HepG2 (cell line): ENCODE measurements around the gene GJA9. TPM values are rescaled to one million over a fixed set of nuclear protein-coding genes. Genes with fewer than 3 reads are reported as not detected.

Source experiments
- DRAP1 ChIP-seq: IDR thresholded peaks from 2 replicates; pipeline ENCODE4 v1.6.1; 2016; ENCODE audit warnings: missing genetic modification reagents, missing compliant biosample characterization
- GABPA ChIP-seq, 2 experiments: IDR thresholded peaks; 2 replicates each; pipeline ENCODE4 v1.6.1; 2011 to 2016; ENCODE audit warnings: low read depth in 2 of 2, low read length in 1 of 2, missing biosample characterization in 1 of 2, missing genetic modification characterization in 1 of 2
- GATAD1 ChIP-seq: IDR thresholded peaks from 2 replicates; pipeline ENCODE4 v1.6.1; 2016; ENCODE audit warnings: missing genetic modification reagents, missing compliant biosample characterization
- HMGXB3 ChIP-seq: sonication (generic); formaldehyde crosslinking; IDR thresholded peaks from 2 replicates; pipeline ENCODE4 v1.4.0; 2020; ENCODE audit warnings: missing genetic modification reagents, borderline replicate concordance
- IRF1 ChIP-seq: sonication (generic); formaldehyde crosslinking; IDR thresholded peaks from 2 replicates; pipeline ENCODE4 v1.4.0; 2020; ENCODE audit warnings: low read depth, mild to moderate bottlenecking, missing genetic modification reagents
- KLF12 ChIP-seq: sonication (generic); formaldehyde crosslinking; IDR thresholded peaks from 2 replicates; pipeline ENCODE4 v1.4.0; 2020; ENCODE audit warnings: missing genetic modification reagents, borderline replicate concordance
- ONECUT2 ChIP-seq: sonication (generic); formaldehyde crosslinking; IDR thresholded peaks from 2 replicates; pipeline ENCODE4 v1.4.0; 2020; ENCODE audit warnings: missing genetic modification reagents
- SOX6 ChIP-seq, 2 experiments: fragments of 450-650 bp in 1 of 2; sonication (generic) in 1 of 2; formaldehyde crosslinking in 1 of 2; IDR thresholded peaks; 2 replicates each; pipeline versions ENCODE4 v1.4.0 to v1.6.1; 2017 to 2020; ENCODE audit warnings: antibody characterized with exemption in 1 of 2, mild to moderate bottlenecking in 1 of 2, missing genetic modification reagents in 1 of 2
- ZBTB7B ChIP-seq: sonication (generic); formaldehyde crosslinking; IDR thresholded peaks from 2 replicates; pipeline ENCODE4 v1.4.0; 2020; ENCODE audit warnings: missing genetic modification reagents
- ZNF12 ChIP-seq: sonication (generic); formaldehyde crosslinking; IDR thresholded peaks from 2 replicates; pipeline ENCODE4 v1.5.0; 2020; ENCODE audit warnings: missing genetic modification reagents
- ZNF136 ChIP-seq: sonication (generic); formaldehyde crosslinking; IDR thresholded peaks from 2 replicates; pipeline ENCODE4 v1.8.1; 2022; ENCODE audit warnings: low read depth, mild to moderate bottlenecking, moderate library complexity, missing genetic modification reagents
- polyA plus RNA-seq, 8 experiments: library from polyadenylated mRNA; depleted of rRNA in 3 of 8; stranded (reverse) in 7 of 8; unstranded in 1 of 8; fragments of >200 nt; fragmentation: Illumina TruSeq in 4 of 8; extraction: Trizol in 4 of 8; gene quantifications; 2 replicates each; pipeline versions ENCODE4 v1.2.1 to v1.2.3, GENCODE V29; 2011 to 2016; ENCODE audit warnings: low read depth in 4 of 8, missing spikeins in 1 of 8, mixed read lengths in 1 of 8; ENCODE audit not compliant: insufficient read depth in 1 of 8
- total RNA-seq, 5 experiments: library from RNA; depleted of rRNA; stranded (reverse); fragments of >200 nt; fragmentation: Illumina TruSeq; extraction: Trizol; gene quantifications; 2 replicates each; pipeline ENCODE4 v1.2.3, GENCODE V29; 2016; ENCODE audit warnings: low read depth in 1 of 5
- TF ChIP-seq, protein P1 (sequence below): sonication (generic); formaldehyde crosslinking; IDR thresholded peaks from 2 replicates; pipeline ENCODE4 v1.4.0; 2020; ENCODE audit warnings: missing genetic modification reagents
- TF ChIP-seq, protein P2 (sequence below): sonication (generic); formaldehyde crosslinking; IDR thresholded peaks from 2 replicates; pipeline ENCODE4 v1.4.0; 2020; ENCODE audit warnings: low read depth, missing genetic modification reagents

GJA9 gene
- total and polyA plus RNA-seq, 2 of the 13 experiments (the other 11 are each of a cell fraction or from before 2014, with no cell fraction given), result 0.08 to 0.13 TPM

GRCh38 chr1:38873027-38873969, 8.1 kb downstream of the GJA9 start, which contains the start of gene MYCBP (continued):
- TF ChIP-seq SOX6 (IDR thresholded peaks at IDR 0.05) (no peak), SOX6 (CRISPR knock-in tag; IDR thresholded peaks at IDR 0.05) (peak; percentile 47; the same call in 1 of the 2 replicates), ZBTB7B (CRISPR knock-in tag) (peak; percentile 29; the same call in 1 of the 2 replicates), DRAP1 (CRISPR knock-in tag) (peak; percentile 71), ZNF136 (0 out of 2 replicates have a peak, but pooled peaks have one; percentile 31), ZNF12 (no peak), IRF1 (CRISPR knock-in tag) (no peak), ONECUT2 (CRISPR knock-in tag) (no peak), GATAD1 (CRISPR knock-in tag) (peak; percentile 89), HMGXB3 (CRISPR knock-in tag) (peak; percentile 84; the same call in 1 of the 2 replicates), KLF12 (CRISPR knock-in tag) (peak; percentile 87; the same call in 1 of the 2 replicates), GABPA (IDR thresholded peaks at IDR 0.05; ENCODE audit: low read depth, low read length) (peak; percentile 87), GABPA (CRISPR knock-in tag; IDR thresholded peaks at IDR 0.05; ENCODE audit: low read depth) (peak; percentile 97)
- TF ChIP-seq, protein P1, sequence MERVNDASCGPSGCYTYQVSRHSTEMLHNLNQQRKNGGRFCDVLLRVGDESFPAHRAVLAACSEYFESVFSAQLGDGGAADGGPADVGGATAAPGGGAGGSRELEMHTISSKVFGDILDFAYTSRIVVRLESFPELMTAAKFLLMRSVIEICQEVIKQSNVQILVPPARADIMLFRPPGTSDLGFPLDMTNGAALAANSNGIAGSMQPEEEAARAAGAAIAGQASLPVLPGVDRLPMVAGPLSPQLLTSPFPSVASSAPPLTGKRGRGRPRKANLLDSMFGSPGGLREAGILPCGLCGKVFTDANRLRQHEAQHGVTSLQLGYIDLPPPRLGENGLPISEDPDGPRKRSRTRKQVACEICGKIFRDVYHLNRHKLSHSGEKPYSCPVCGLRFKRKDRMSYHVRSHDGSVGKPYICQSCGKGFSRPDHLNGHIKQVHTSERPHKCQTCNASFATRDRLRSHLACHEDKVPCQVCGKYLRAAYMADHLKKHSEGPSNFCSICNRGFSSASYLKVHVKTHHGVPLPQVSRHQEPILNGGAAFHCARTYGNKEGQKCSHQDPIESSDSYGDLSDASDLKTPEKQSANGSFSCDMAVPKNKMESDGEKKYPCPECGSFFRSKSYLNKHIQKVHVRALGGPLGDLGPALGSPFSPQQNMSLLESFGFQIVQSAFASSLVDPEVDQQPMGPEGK (CRISPR knock-in tag), result peak; percentile 48
- TF ChIP-seq, protein P2, sequence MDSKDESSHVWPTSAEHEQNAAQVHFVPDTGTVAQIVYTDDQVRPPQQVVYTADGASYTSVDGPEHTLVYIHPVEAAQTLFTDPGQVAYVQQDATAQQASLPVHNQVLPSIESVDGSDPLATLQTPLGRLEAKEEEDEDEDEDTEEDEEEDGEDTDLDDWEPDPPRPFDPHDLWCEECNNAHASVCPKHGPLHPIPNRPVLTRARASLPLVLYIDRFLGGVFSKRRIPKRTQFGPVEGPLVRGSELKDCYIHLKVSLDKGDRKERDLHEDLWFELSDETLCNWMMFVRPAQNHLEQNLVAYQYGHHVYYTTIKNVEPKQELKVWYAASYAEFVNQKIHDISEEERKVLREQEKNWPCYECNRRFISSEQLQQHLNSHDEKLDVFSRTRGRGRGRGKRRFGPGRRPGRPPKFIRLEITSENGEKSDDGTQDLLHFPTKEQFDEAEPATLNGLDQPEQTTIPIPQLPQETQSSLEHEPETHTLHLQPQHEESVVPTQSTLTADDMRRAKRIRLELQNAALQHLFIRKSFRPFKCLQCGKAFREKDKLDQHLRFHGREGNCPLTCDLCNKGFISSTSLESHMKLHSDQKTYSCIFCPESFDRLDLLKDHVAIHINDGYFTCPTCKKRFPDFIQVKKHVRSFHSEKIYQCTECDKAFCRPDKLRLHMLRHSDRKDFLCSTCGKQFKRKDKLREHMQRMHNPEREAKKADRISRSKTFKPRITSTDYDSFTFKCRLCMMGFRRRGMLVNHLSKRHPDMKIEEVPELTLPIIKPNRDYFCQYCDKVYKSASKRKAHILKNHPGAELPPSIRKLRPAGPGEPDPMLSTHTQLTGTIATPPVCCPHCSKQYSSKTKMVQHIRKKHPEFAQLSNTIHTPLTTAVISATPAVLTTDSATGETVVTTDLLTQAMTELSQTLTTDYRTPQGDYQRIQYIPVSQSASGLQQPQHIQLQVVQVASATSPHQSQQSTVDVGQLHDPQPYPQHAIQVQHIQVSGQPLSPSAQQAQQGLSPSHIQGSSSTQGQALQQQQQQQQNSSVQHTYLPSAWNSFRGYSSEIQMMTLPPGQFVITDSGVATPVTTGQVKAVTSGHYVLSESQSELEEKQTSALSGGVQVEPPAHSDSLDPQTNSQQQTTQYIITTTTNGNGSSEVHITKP (CRISPR knock-in tag), result no peak
